Neuronal stem cell (in vitro differentiated cells): ENCODE data around the gene FBXW11.

Experiments
- DNase-seq: peaks from one replicate; pipeline ENCODE4 v3.0.0-alpha.2; 2013; ENCODE audit warnings: low spot score
- H2AFZ ChIP-seq: one replicate; pipeline ENCODE4 v1.6.1; 2013; ENCODE audit warnings: mild to moderate bottlenecking, low read length, inconsistent platforms
- H2AK5ac ChIP-seq: 2 replicates; pipeline ENCODE4 v1.6.1; 2013; ENCODE audit warnings: low read depth, mild to moderate bottlenecking, inconsistent platforms, low read length, moderate library complexity, mixed read lengths
- H2BK120ac ChIP-seq: 2 replicates; pipeline ENCODE4 v1.6.1; 2013; ENCODE audit warnings: low read depth, mild to moderate bottlenecking, inconsistent platforms, low read length, moderate library complexity, mixed read lengths
- H2BK12ac ChIP-seq: one replicate; pipeline ENCODE4 v1.6.1; 2013; ENCODE audit warnings: low read length, inconsistent platforms
- H2BK15ac ChIP-seq: 2 replicates; pipeline ENCODE4 v1.6.1; 2013; ENCODE audit warnings: mild to moderate bottlenecking, low read length, inconsistent platforms, mixed read lengths
- H2BK5ac ChIP-seq: one replicate; pipeline ENCODE4 v1.6.1; 2013; ENCODE audit warnings: inconsistent platforms, mild to moderate bottlenecking, low read length, moderate library complexity
- H3K14ac ChIP-seq: one replicate; pipeline ENCODE4 v1.6.1; 2013; ENCODE audit warnings: low read length, inconsistent platforms
- H3K18ac ChIP-seq: 2 replicates; pipeline ENCODE4 v1.6.1; 2013; ENCODE audit warnings: low read length, inconsistent platforms
- H3K23ac ChIP-seq: 2 replicates; pipeline ENCODE4 v1.6.1; 2013; ENCODE audit warnings: low read depth, mild to moderate bottlenecking, mixed read lengths, low read length, inconsistent platforms; ENCODE audit not compliant: poor library complexity
- H3K27ac ChIP-seq: replicated peaks from 3 replicates; pipeline ENCODE4 v1.5.1; 2013; ENCODE audit warnings: low read length, inconsistent platforms
- H3K27me3 ChIP-seq, 3 experiments: 2 replicates each; pipeline ENCODE4 v1.6.1; 2013; ENCODE audit warnings: low read length in 3 of 3, mild to moderate bottlenecking in 2 of 3, inconsistent platforms in 1 of 3, low read depth in 1 of 3, mixed read lengths in 1 of 3, moderate library complexity in 1 of 3; ENCODE audit not compliant: control insufficient read depth in 3 of 3, insufficient read depth in 3 of 3
- H3K36me3 ChIP-seq, 2 donors: replicated peaks in 1 of 2; 2 replicates each; pipeline ENCODE4 v1.6.1; 2013; ENCODE audit warnings: low read length in 2 of 2; ENCODE audit not compliant: control insufficient read depth in 2 of 2, insufficient read depth in 2 of 2
- H3K4ac ChIP-seq: 2 replicates; pipeline ENCODE4 v1.6.1; 2013; ENCODE audit warnings: inconsistent platforms, mild to moderate bottlenecking, low read length, moderate library complexity
- H3K4me1 ChIP-seq, 2 donors: 1 replicate in 1 of 2; 2 replicates in 1 of 2; pipeline ENCODE4 v1.6.1; 2013; ENCODE audit warnings: low read length in 2 of 2, low read depth in 1 of 2; ENCODE audit not compliant: control insufficient read depth in 2 of 2, insufficient read depth in 1 of 2
- H3K4me2 ChIP-seq: one replicate; pipeline ENCODE4 v1.6.1; 2013; ENCODE audit warnings: mild to moderate bottlenecking, low read length, inconsistent platforms; ENCODE audit not compliant: insufficient read depth, poor library complexity, severe bottlenecking
- H3K4me3 ChIP-seq, 2 donors: 2 replicates each; pipeline ENCODE4 v1.5.1; 2013; ENCODE audit warnings: low read length in 2 of 2, mild to moderate bottlenecking in 2 of 2, inconsistent platforms in 1 of 2, moderate library complexity in 1 of 2
- H3K79me1 ChIP-seq: one replicate; pipeline ENCODE4 v1.6.1; 2013; ENCODE audit warnings: low read depth, mild to moderate bottlenecking, inconsistent platforms, low read length, moderate library complexity
- H3K9ac ChIP-seq: one replicate; pipeline ENCODE4 v1.6.1; 2013; ENCODE audit warnings: mild to moderate bottlenecking, low read depth, low read length, inconsistent platforms; ENCODE audit not compliant: poor library complexity
- H3K9me3 ChIP-seq, 2 donors: replicated peaks in 1 of 2; 2 replicates each; pipeline versions ENCODE3 to v1.6.1; 2013; ENCODE audit warnings: low read length in 2 of 2, mild to moderate bottlenecking in 2 of 2, inconsistent platforms in 1 of 2, low read depth in 1 of 2, mixed read lengths in 1 of 2, moderate library complexity in 1 of 2; ENCODE audit not compliant: control insufficient read depth in 2 of 2, insufficient read depth in 1 of 2
- H4K8ac ChIP-seq: one replicate; pipeline ENCODE4 v1.6.1; 2013; ENCODE audit warnings: low read depth, mild to moderate bottlenecking, inconsistent platforms, low read length, moderate library complexity
- H4K91ac ChIP-seq: one replicate; pipeline ENCODE4 v1.6.1; 2013; ENCODE audit warnings: low read length, low read depth, mild to moderate bottlenecking, inconsistent platforms; ENCODE audit not compliant: poor library complexity
- WGBS, 2 donors: extraction: QIAGEN DNeasy Blood & Tissue Kit; methylation state at CpG; one replicate each; pipeline ENCODE4 v1.1.7; 2013; ENCODE audit warnings: missing lambda C conversion rate in 2 of 2, mixed read lengths in 1 of 2; ENCODE audit not compliant: insufficient read length in 2 of 2, insufficient replicate concordance in 1 of 2; ENCODE audit errors: extremely low coverage in 2 of 2; 5-methylcytosine and 5-hydroxymethylcytosine counted together

FBXW11 gene

GRCh38 chr5:172035049-172035448 is 28.6 kb upstream of the FBXW11 start:
- Histone ChIP-seq H4K91ac (no peak overlapping the region), H3K27me3 (no peaks in the 10 kb centered on the region), H3K79me1 (no peaks in the 10 kb centered on the region), H2BK5ac (no peak overlapping the region), H3K9ac (no peak overlapping the region), H2AK5ac (no peak overlapping the region), H3K4me3 (no peak overlapping the region), H3K23ac (no peak overlapping the region), H3K14ac (no peak overlapping the region), H3K18ac (no peak overlapping the region), H3K4me2 (no peak overlapping the region), H3K9me3 (peaks cover 0 to 8% of the 10 kb centered on the region in 2 donors), H2AFZ (peak overlapping the region; percentile 28), H3K27ac (no peak overlapping the region), H3K36me3 (no peaks in the 10 kb centered on the region), H3K4me1 (peaks cover 0 to 5% of the 10 kb centered on the region in 2 donors), H2BK15ac (no peak overlapping the region), H2BK12ac (no peak overlapping the region), H4K8ac (no peak overlapping the region), H2BK120ac (no peak overlapping the region), H3K4ac (no peak overlapping the region)
- WGBS, 2 donors, result no CpG with 5 or more reads among the region's 2 CpGs
- no peak for DNase-seq

- H2AK5ac ChIP-seq, result no peak overlapping the region
- no CpG with 5 or more reads among the region's 4 CpGs for WGBS, 2 donors
- no peak overlapping the region for H2BK120ac ChIP-seq
- no peak overlapping the region for H3K23ac ChIP-seq
- H2BK15ac ChIP-seq, result no peak overlapping the region
- no peak overlapping the region for H3K4me3 ChIP-seq
- no peak overlapping the region for H3K18ac ChIP-seq
- H3K4me1 ChIP-seq, result peaks cover 0 to 5% of the 10 kb centered on the region in 2 donors
- no peak overlapping the region for H3K4me2 ChIP-seq
- no peak for DNase-seq
- no peaks in the 10 kb centered on the region for H3K36me3 ChIP-seq
- no peaks in the 10 kb centered on the region for H3K27me3 ChIP-seq
- H4K8ac ChIP-seq, result no peak overlapping the region
- no peak overlapping the region for H4K91ac ChIP-seq
- no peak overlapping the region for H3K9ac ChIP-seq
- H2BK5ac ChIP-seq, result no peak overlapping the region
- H3K27ac ChIP-seq, result no peak overlapping the region
- no peak overlapping the region for H2AFZ ChIP-seq
- no peak overlapping the region for H3K4ac ChIP-seq
- no peaks in the 10 kb centered on the region for H3K79me1 ChIP-seq
- H2BK12ac ChIP-seq, result no peak overlapping the region
- H3K9me3 ChIP-seq, result peaks cover 0 to 8% of the 10 kb centered on the region in 2 donors
- no peak overlapping the region for H3K14ac ChIP-seq
Measured at GRCh38 chr5:172031894-172032461, 25.5 kb upstream of the FBXW11 start.

GRCh38 chr5:172029876-172030275 is 23.4 kb upstream of the FBXW11 start:
- Histone ChIP-seq H3K18ac (no peak overlapping the region), H2BK15ac (no peak overlapping the region), H3K4ac (no peak overlapping the region), H2AK5ac (no peak overlapping the region), H2BK5ac (no peak overlapping the region), H3K9ac (no peak overlapping the region), H4K8ac (no peak overlapping the region), H3K4me1 (no peaks in the 10 kb centered on the region), H3K36me3 (no peaks in the 10 kb centered on the region), H4K91ac (no peak overlapping the region), H3K9me3 (peaks cover 0 to 8% of the 10 kb centered on the region in 2 donors), H3K4me2 (no peak overlapping the region), H3K23ac (no peak overlapping the region), H2BK12ac (no peak overlapping the region), H3K27me3 (no peaks in the 10 kb centered on the region), H2BK120ac (no peak overlapping the region), H2AFZ (no peak overlapping the region), H3K14ac (no peak overlapping the region), H3K27ac (no peak overlapping the region), H3K79me1 (no peaks in the 10 kb centered on the region), H3K4me3 (no peak overlapping the region)
- no peak for DNase-seq

GRCh38 chr5:172028167-172028566 is 21.7 kb upstream of the FBXW11 start:
- H2BK120ac ChIP-seq, result no peak overlapping the region
- H2AFZ ChIP-seq, result peak overlapping the region; percentile 48
- DNase-seq, result no peak
- no peak overlapping the region for H4K8ac ChIP-seq
- H3K27me3 ChIP-seq, result no peaks in the 10 kb centered on the region
- no peak overlapping the region for H3K4me3 ChIP-seq
- no CpG with 5 or more reads among the region's 4 CpGs for WGBS, 2 donors
- H3K23ac ChIP-seq, result no peak overlapping the region
- H3K4ac ChIP-seq, result no peak overlapping the region
- H3K14ac ChIP-seq, result no peak overlapping the region
- no peak overlapping the region for H4K91ac ChIP-seq
- H3K9me3 ChIP-seq, result peaks cover 0 to 8% of the 10 kb centered on the region in 2 donors
- no peaks in the 10 kb centered on the region for H3K4me1 ChIP-seq
- no peak overlapping the region for H2BK5ac ChIP-seq
- H3K27ac ChIP-seq, result no peak overlapping the region
- H3K4me2 ChIP-seq, result no peak overlapping the region
- H3K36me3 ChIP-seq, result no peaks in the 10 kb centered on the region
- no peak overlapping the region for H3K18ac ChIP-seq
- no peak overlapping the region for H2BK12ac ChIP-seq
- no peak overlapping the region for H3K9ac ChIP-seq
- no peak overlapping the region for H2AK5ac ChIP-seq
- H3K79me1 ChIP-seq, result no peaks in the 10 kb centered on the region
- no peak overlapping the region for H2BK15ac ChIP-seq
